ENCODE data around the gene TMEM94.

DNA sequence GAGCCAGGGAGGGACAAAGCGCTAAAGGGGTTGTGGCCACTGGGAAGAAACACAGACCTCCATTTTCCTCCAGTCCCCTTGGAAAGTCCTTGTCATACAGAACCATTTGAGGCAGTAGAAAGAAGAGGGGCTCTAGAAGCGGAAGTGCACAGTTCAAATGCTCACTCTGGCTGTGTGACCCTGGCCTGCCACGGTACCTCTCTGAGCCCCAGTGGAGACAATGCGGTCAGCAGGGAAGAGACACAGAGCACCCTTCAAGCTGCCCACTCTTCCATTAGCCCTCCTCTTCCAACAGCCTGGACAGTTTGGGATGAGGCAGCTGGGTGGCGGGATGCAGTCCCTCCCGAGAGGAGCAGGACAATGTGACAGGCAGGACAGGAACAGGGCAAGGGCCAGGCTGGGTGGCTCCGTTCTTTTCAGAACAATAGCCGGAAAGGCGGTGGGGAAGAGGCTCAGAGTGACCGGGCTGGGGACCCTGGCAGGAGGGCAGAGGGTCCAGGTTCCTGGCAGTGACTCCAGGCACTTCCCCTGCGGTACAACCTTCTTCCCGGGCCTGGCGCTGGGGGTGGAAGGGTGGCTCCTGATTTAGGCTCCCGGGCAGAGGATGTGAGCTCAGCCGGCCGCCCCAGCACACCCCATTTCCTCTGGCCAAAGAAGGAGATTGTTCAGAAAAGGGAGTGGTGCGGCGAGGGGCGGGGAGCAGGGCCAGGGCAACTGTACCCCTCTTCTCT lies 53.3 kb downstream of the TMEM94 start:
- TF ChIP-seq, protein P1, sequence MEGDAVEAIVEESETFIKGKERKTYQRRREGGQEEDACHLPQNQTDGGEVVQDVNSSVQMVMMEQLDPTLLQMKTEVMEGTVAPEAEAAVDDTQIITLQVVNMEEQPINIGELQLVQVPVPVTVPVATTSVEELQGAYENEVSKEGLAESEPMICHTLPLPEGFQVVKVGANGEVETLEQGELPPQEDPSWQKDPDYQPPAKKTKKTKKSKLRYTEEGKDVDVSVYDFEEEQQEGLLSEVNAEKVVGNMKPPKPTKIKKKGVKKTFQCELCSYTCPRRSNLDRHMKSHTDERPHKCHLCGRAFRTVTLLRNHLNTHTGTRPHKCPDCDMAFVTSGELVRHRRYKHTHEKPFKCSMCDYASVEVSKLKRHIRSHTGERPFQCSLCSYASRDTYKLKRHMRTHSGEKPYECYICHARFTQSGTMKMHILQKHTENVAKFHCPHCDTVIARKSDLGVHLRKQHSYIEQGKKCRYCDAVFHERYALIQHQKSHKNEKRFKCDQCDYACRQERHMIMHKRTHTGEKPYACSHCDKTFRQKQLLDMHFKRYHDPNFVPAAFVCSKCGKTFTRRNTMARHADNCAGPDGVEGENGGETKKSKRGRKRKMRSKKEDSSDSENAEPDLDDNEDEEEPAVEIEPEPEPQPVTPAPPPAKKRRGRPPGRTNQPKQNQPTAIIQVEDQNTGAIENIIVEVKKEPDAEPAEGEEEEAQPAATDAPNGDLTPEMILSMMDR (IDR thresholded peaks at IDR 0.05), result no peak
- TF ChIP-seq POLR2AphosphoS5 (IDR thresholded peaks at IDR 0.05; ENCODE audit: low read depth, low read length), result no peak
- TF ChIP-seq SIN3A (IDR thresholded peaks at IDR 0.05; ENCODE audit: borderline replicate concordance, insufficient read depth, low read depth, low read length), result no peak
- TF ChIP-seq REST (IDR thresholded peaks at IDR 0.05; ENCODE audit: insufficient read depth in 1 of 2, low read depth in 2 of 2, low read length in 1 of 2), result no peak
- TF ChIP-seq TCF7L2 (IDR thresholded peaks at IDR 0.05; ENCODE audit: low read depth, low read length), result no peak
